HG03457 (cell line): ENCODE results near the gene C17orf50.
A peak's percentile ranks its signal among the peaks of the same experiment; 100 is the strongest.

Experiments used
- ATAC-seq: cut with Tn5 transposase; IDR thresholded peaks from one replicate; pipeline ENCODE4 v1.9.1; 2021; ENCODE audit warnings: moderate number of reproducible peaks; ENCODE audit not compliant: unreplicated experiment

Gene C17orf50

GRCh38 chr17:35780950-35781349, 20.3 kb downstream of the C17orf50 start:
- ATAC-seq: no peak

GRCh38 chr17:35784895-35785294, 24.2 kb downstream of the C17orf50 start:
- ATAC-seq: no peak

GRCh38 chr17:35786941-35787432, 26.3 kb downstream of the C17orf50 start:
- ATAC-seq: no peak

- ATAC-seq: no peak
These were observed 28.0 kb downstream of the C17orf50 start for GRCh38 chr17:35788477-35789368.

GRCh38 chr17:35790841-35791240, 30.2 kb downstream of the C17orf50 start:
- ATAC-seq: no peak

- no peak for ATAC-seq
These were observed 31.1 kb downstream of the C17orf50 start for GRCh38 chr17:35791681-35792350.

GRCh38 chr17:35793257-35793656, 32.6 kb downstream of the C17orf50 start:
- ATAC-seq: no peak

GRCh38 chr17:35795007-35795870, 34.6 kb downstream of the C17orf50 start, which contains the start of gene MMP28:
Gene MMP28, minus strand, starts transcription at chr17:35795641. Its CDS starts 264 bp downstream, at chr17:35795377.
- no peak for ATAC-seq

GRCh38 chr17:35795871-35796265, 35.2 kb downstream of the C17orf50 start:
- ATAC-seq: no peak

GRCh38 chr17:35796942-35797341, 36.3 kb downstream of the C17orf50 start:
- no peak for ATAC-seq

GRCh38 chr17:35797370-35797769, 36.7 kb downstream of the C17orf50 start:
- no peak for ATAC-seq

- ATAC-seq: no peak
These were observed 37.2 kb downstream of the C17orf50 start for GRCh38 chr17:35797918-35798317.

GRCh38 chr17:35799942-35800341, 39.3 kb downstream of the C17orf50 start:
- no peak for ATAC-seq

GRCh38 chr17:35801583-35802224, 41.0 kb downstream of the C17orf50 start:
- no peak for ATAC-seq

GRCh38 chr17:35804658-35805192, 44.0 kb downstream of the C17orf50 start:
- no peak for ATAC-seq

GRCh38 chr17:35807371-35808144, 46.9 kb downstream of the C17orf50 start:
- no peak for ATAC-seq

GRCh38 chr17:35808240-35808961, 47.7 kb downstream of the C17orf50 start:
- ATAC-seq: no peak

- ATAC-seq: peak; percentile 73
These were observed 48.5 kb downstream of the C17orf50 start, which contains the start of gene TAF15 for GRCh38 chr17:35808962-35809854. Gene TAF15, plus strand, starts transcription at chr17:35809484. Its CDS starts 86 bp downstream, at chr17:35809570.
